ENCODE measurements around the gene MUC20. TPM values are rescaled to one million over a fixed set of nuclear protein-coding genes. Genes with fewer than 3 reads are reported as not detected.

The MUC20 gene
- total and polyA plus RNA-seq, 2 experiments from 2014 or later = 0.29 TPM; not detected in 1

DNA sequence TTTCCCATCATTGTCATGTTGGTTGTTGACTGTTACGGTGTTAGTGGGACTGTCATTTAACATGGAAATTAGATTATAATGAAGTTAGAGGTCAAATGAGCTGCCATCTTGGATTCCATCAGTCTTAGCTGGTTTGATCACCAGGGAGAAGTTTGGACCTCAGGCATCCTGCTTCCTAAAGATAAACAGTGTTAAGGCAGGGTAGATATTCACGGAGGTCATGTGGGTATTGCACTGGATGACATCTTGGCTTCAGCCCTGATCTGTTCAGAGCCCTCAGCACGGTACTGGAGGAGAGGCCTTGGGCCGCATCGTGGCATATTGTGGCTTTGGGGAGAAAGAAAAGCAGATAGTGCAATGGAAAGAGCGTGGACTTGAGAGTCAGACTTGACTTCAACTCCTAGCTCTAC is 11.1 kb upstream of the MUC20 start:
- H3K9me2 ChIP-seq (ENCODE audit: insufficient read depth) = 0 out of 2 replicates have a peak, but pooled peaks cover 6% of the 10 kb centered on the region
- Mint-ChIP-seq H3K9me3 (peaks cover 5% of the 10 kb centered on the region), H3K27me3 (ENCODE audit: insufficient read depth, low read depth, poor library complexity) (peaks cover 3% of the 10 kb centered on the region), H3K27ac (no peak overlapping the region), H3K36me3 (ENCODE audit: low read depth) (0 out of 3 replicates have a peak, but pooled peaks cover 2% of the 10 kb centered on the region), H3K4me3 (no peak overlapping the region), H3K4me1 (peaks cover 16% of the 10 kb centered on the region)
- no peak overlapping the region for H2AFZ ChIP-seq
- TF ChIP-seq CREB1 (CRISPR knock-in tag; IDR thresholded peaks at IDR 0.05; ENCODE audit: low read depth) (no peak), JUNB (IDR thresholded peaks at IDR 0.05; ENCODE audit: unreplicated experiment) (no peak), EZH2 (IDR thresholded peaks at IDR 0.05; ENCODE audit: low read depth, unreplicated experiment) (no peak), ZNF331 (CRISPR knock-in tag; IDR thresholded peaks at IDR 0.05; ENCODE audit: low read depth) (no peak), POLR2AphosphoS5 (IDR thresholded peaks at IDR 0.05; ENCODE audit: low read depth) (no peak), REST (IDR thresholded peaks at IDR 0.05; ENCODE audit: unreplicated experiment) (no peak), STAT1 (IDR thresholded peaks at IDR 0.05; ENCODE audit: unreplicated experiment) (no peak), ZNF462 (CRISPR knock-in tag; IDR thresholded peaks at IDR 0.05) (no peak), EZH2phosphoT487 (IDR thresholded peaks at IDR 0.05; ENCODE audit: unreplicated experiment) (no peak), NANOG (IDR thresholded peaks at IDR 0.05; ENCODE audit: borderline replicate concordance) (no peak), ZNF114 (CRISPR knock-in tag; IDR thresholded peaks at IDR 0.05) (no peak)
- TF ChIP-seq, protein P1, sequence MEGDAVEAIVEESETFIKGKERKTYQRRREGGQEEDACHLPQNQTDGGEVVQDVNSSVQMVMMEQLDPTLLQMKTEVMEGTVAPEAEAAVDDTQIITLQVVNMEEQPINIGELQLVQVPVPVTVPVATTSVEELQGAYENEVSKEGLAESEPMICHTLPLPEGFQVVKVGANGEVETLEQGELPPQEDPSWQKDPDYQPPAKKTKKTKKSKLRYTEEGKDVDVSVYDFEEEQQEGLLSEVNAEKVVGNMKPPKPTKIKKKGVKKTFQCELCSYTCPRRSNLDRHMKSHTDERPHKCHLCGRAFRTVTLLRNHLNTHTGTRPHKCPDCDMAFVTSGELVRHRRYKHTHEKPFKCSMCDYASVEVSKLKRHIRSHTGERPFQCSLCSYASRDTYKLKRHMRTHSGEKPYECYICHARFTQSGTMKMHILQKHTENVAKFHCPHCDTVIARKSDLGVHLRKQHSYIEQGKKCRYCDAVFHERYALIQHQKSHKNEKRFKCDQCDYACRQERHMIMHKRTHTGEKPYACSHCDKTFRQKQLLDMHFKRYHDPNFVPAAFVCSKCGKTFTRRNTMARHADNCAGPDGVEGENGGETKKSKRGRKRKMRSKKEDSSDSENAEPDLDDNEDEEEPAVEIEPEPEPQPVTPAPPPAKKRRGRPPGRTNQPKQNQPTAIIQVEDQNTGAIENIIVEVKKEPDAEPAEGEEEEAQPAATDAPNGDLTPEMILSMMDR (conservative IDR thresholded peaks at IDR 0.05; ENCODE audit: low read depth in 2 of 2) = no peak
- TF ChIP-seq, protein P2, sequence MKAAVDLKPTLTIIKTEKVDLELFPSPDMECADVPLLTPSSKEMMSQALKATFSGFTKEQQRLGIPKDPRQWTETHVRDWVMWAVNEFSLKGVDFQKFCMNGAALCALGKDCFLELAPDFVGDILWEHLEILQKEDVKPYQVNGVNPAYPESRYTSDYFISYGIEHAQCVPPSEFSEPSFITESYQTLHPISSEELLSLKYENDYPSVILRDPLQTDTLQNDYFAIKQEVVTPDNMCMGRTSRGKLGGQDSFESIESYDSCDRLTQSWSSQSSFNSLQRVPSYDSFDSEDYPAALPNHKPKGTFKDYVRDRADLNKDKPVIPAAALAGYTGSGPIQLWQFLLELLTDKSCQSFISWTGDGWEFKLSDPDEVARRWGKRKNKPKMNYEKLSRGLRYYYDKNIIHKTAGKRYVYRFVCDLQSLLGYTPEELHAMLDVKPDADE (IDR thresholded peaks at IDR 0.05) = no peak
- no peaks in the 10 kb centered on the region for H3K79me2 ChIP-seq (replicated peaks; ENCODE audit: insufficient read depth)
- no peak for DNase-seq (ENCODE audit: low spot score)
- no peak for ATAC-seq
- H4K20me1 ChIP-seq (replicated peaks; ENCODE audit: insufficient read depth) = no peaks in the 10 kb centered on the region
- no peaks in the 10 kb centered on the region for H3K27me3 ChIP-seq (ENCODE audit: insufficient read depth)
- no peaks in the 10 kb centered on the region for H3F3A ChIP-seq (replicated peaks; ENCODE audit: low read depth)
- no peak overlapping the region for H3K27ac ChIP-seq (ENCODE audit: low read depth)
- H3K36me3 ChIP-seq (ENCODE audit: insufficient read depth) = no peaks in the 10 kb centered on the region
- H3K4me3 ChIP-seq = no peak overlapping the region
- no peak overlapping the region for H3K4me2 ChIP-seq
- H3K4me1 ChIP-seq (ENCODE audit: insufficient read depth) = no peaks in the 10 kb centered on the region
